BJ (cell line): ENCODE results near the gene RUSC2. TPM values are rescaled to one million over a fixed set of nuclear protein-coding genes. Genes with fewer than 3 reads are reported as not detected.
"Not testable (repeated sequence)": the region's sequence is repeated elsewhere in the genome, so short reads cannot be mapped to it uniquely, and the experiment has no call there.

Source experiments
- CTCF ChIA-PET: fragments of 350-600 bp; formaldehyde crosslinking; extraction: SDS; loops from one replicate; lab custom pipeline; 2021; ENCODE audit warnings: antibody characterized with exemption, inconsistent platforms; lab: Yijun Ruan, JAX
- POLR2A ChIA-PET: fragments of 300-600 bp; sonication (Branson Sonifier 250); formaldehyde crosslinking; extraction: SDS; loops from one replicate; lab custom pipeline; 2021; ENCODE audit warnings: antibody characterized with exemption; lab: Charles Lee
- DNase-seq: peaks from one replicate; pipeline ENCODE4 v3.0.0-alpha.2; 2011; ENCODE audit warnings: low read depth
- H3K27me3 ChIP-seq: 2 replicates; pipeline ENCODE4 v1.6.0; 2011; ENCODE audit warnings: low read length; ENCODE audit not compliant: control insufficient read depth, insufficient read depth
- H3K36me3 ChIP-seq: 2 replicates; pipeline ENCODE4 v1.5.1; 2011; ENCODE audit warnings: low read length; ENCODE audit not compliant: control insufficient read depth, insufficient read depth
- H3K4me3 ChIP-seq: 2 replicates; pipeline ENCODE4 v1.5.1; 2011; ENCODE audit warnings: low read depth, mild to moderate bottlenecking, control low read depth, low read length
- CTCF ChIP-seq: IDR thresholded peaks from 2 replicates; pipeline ENCODE4 v1.5.1; 2011; ENCODE audit warnings: low read depth, mild to moderate bottlenecking, control low read depth, inconsistent platforms, low read length, moderate library complexity; ENCODE audit not compliant: insufficient read depth
- polyA plus RNA-seq: library from polyadenylated mRNA; depleted of rRNA; stranded (reverse); fragments of >200 nt; gene quantifications from 2 replicates; pipeline ENCODE4 v1.2.3, GENCODE V29; 2011

RUSC2 gene
- polyA plus RNA-seq, 1 experiment = 43.3 TPM

DNA sequence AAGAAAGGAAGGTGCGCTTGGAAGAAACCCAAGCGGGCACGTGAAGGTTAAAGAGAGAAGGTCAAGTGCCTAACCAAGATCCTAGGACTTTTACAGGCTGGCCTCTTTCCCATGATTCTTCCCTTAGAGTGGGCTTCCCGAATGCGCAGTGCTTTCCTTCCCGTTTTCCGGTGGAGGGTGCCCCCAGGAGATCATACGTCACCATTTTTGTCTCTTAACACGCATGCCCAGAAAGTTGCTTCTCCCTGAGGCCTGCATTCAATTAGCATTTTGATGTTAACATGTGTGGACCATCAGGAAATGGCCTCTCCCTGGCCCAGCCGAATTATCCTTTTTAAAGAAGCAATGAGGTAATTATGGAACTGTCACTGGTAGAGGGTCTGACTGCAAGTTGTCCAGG lies 1.9 kb upstream of the RUSC2 start:
- ChIA-PET CTCF (no interaction called here), POLR2A (no interaction called here)
- no peak for DNase-seq
- H3K36me3 ChIP-seq = no peaks in the 10 kb centered on the region
- TF ChIP-seq CTCF = no peak
- no peak overlapping the region for H3K4me3 ChIP-seq
- no peaks in the 10 kb centered on the region for H3K27me3 ChIP-seq

GRCh38 chr9:35488566-35489312 lies 1.2 kb upstream of the RUSC2 start:
- Histone ChIP-seq H3K27me3 (no peaks in the 10 kb centered on the region), H3K36me3 (no peaks in the 10 kb centered on the region), H3K4me3 (peak overlapping the region; percentile 96)
- TF ChIP-seq CTCF = no peak
- ChIA-PET CTCF (interaction anchor here (1.0 to 2.3 kb wide), 10 partner anchors 12 to 114 kb away, joined by 3 to 38 read pairs (median 6); no protein-coding TSS in a partner anchor), POLR2A (interaction anchor here (1.0 kb wide), 1 partner anchor 375 kb away, joined by 3 read pairs; no protein-coding TSS in a partner anchor)
- DNase-seq = no peak

- Histone ChIP-seq H3K27me3 (no peaks in the 10 kb centered on the region), H3K36me3 (no peaks in the 10 kb centered on the region), H3K4me3 (peak overlapping the region; percentile 96)
- TF ChIP-seq CTCF = peak; percentile 40; the same call in 1 of the 2 replicates
- no peak for DNase-seq
- ChIA-PET POLR2A (no interaction called here), CTCF (interaction anchor here (0.9 to 2.3 kb wide), 19 partner anchors 11 to 439 kb away, joined by 3 to 38 read pairs (median 4); no protein-coding TSS in a partner anchor)
These were observed 421 bp downstream of the RUSC2 start for GRCh38 chr9:35490155-35490909.

GRCh38 chr9:35490910-35491465 lies 1.1 kb downstream of the RUSC2 start:
- H3K27me3 ChIP-seq = no peaks in the 10 kb centered on the region
- H3K4me3 ChIP-seq = peak overlapping the region; percentile 96
- ChIA-PET CTCF (interaction anchor here (2.1 to 2.3 kb wide), 2 partner anchors 54 to 62 kb away, joined by 7 to 8 read pairs; no protein-coding TSS in a partner anchor), POLR2A (no interaction called here)
- no peak for DNase-seq
- TF ChIP-seq CTCF = no peak
- no peaks in the 10 kb centered on the region for H3K36me3 ChIP-seq

DNA sequence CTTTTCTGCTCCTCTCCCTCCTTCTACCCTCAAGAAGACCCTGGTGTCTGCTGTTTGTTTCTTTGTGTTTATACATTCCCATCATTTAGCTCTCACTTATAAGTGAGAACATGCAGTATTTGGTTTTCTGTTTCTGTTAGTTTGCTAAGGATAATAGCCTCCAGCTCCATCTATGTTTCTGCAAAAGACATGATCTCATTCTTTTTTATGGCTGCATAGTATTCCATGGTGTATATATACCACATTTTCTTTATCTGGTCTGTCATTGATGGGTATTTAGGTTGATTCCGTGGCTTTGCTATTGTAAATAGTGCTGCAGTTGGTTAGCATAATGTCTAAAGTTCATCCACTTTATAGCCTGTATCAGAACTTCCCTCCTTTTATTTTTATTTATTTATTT lies 3.2 kb downstream of the RUSC2 start:
- POLR2A ChIA-PET, H3K27me3 ChIP-seq, H3K4me3 ChIP-seq, H3K36me3 ChIP-seq, DNase-seq: not testable (repeated sequence)
- CTCF ChIA-PET = interaction anchor here (1.2 kb wide), 1 partner anchor 29 kb away, joined by 4 read pairs; no protein-coding TSS in a partner anchor
